ENCODE results near the gene POU6F2.

Gene POU6F2

GRCh38 chr7:39198556-39198955 lies 220.8 kb downstream of the POU6F2 start:
- no peak for DNase-seq

GRCh38 chr7:39199006-39199405 lies 221.3 kb downstream of the POU6F2 start:
- no peak for DNase-seq

- no peak for DNase-seq
These were observed 222.2 kb downstream of the POU6F2 start for GRCh38 chr7:39199951-39200350.

- DNase-seq = no peak
These were observed 224.3 kb downstream of the POU6F2 start for GRCh38 chr7:39202041-39202440.

GRCh38 chr7:39210362-39210761 lies 232.7 kb downstream of the POU6F2 start:
- DNase-seq = no peak

- no peak for DNase-seq
These were observed 233.9 kb downstream of the POU6F2 start for GRCh38 chr7:39211581-39211980.

GRCh38 chr7:39212876-39213275 lies 235.2 kb downstream of the POU6F2 start:
- no peak for DNase-seq

GRCh38 chr7:39217783-39218182 lies 240.1 kb downstream of the POU6F2 start:
- peak; percentile 10 for DNase-seq

- no peak for DNase-seq
These were observed 242.2 kb downstream of the POU6F2 start for GRCh38 chr7:39219869-39220268.

GRCh38 chr7:39221901-39222300 lies 244.2 kb downstream of the POU6F2 start:
- DNase-seq = no peak

- no peak for DNase-seq
These were observed 251.2 kb downstream of the POU6F2 start for GRCh38 chr7:39228946-39229345.

GRCh38 chr7:39233851-39234529 lies 256.3 kb downstream of the POU6F2 start:
- DNase-seq = no peak

GRCh38 chr7:39238234-39238869 lies 260.6 kb downstream of the POU6F2 start:
- no peak for DNase-seq

- DNase-seq = no peak
These were observed 263.2 kb downstream of the POU6F2 start for GRCh38 chr7:39240864-39241263.

- DNase-seq = no peak
These were observed 269.9 kb downstream of the POU6F2 start for GRCh38 chr7:39247576-39247975.

- DNase-seq = no peak
These were observed 270.5 kb downstream of the POU6F2 start for GRCh38 chr7:39248041-39248691.

GRCh38 chr7:39248692-39249090 lies 271.0 kb downstream of the POU6F2 start:
- DNase-seq = peak; percentile 39

- no peak for DNase-seq
These were observed 272.0 kb downstream of the POU6F2 start for GRCh38 chr7:39249635-39250152.

- no peak for DNase-seq
These were observed 275.2 kb downstream of the POU6F2 start for GRCh38 chr7:39252916-39253315.

GRCh38 chr7:39259391-39260003 lies 281.8 kb downstream of the POU6F2 start:
- no peak for DNase-seq

- DNase-seq = no peak
These were observed 282.7 kb downstream of the POU6F2 start for GRCh38 chr7:39260279-39260844.

GRCh38 chr7:39261771-39262170 lies 284.1 kb downstream of the POU6F2 start:
- no peak for DNase-seq

Data from NCI-H748 treated with DMSO at 0.1 percent for 48 hours (cell line).